ENCODE results near the gene SWT1.

DNA sequence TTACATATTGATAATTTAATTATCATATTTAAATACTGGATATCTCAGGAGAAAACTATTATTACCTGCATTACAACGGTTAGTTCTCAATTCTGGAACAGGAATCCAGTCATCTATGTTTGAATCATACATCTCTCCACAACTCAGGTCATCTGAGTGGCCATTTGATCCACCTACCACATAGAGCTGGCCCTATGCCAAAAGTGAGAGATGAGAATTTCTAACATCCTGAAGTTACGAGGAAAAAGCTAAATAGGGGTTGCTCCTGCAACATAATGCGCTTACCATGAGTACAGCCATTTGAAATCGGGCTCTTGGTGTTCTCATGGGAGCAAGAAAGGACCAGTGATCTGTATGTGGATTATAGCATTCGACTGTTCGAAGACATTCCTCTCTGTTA lies 143.2 kb downstream of the SWT1 start:
- no peak for TF ChIP-seq POLR2A (IDR thresholded peaks at IDR 0.05)
- TF ChIP-seq, protein P1, sequence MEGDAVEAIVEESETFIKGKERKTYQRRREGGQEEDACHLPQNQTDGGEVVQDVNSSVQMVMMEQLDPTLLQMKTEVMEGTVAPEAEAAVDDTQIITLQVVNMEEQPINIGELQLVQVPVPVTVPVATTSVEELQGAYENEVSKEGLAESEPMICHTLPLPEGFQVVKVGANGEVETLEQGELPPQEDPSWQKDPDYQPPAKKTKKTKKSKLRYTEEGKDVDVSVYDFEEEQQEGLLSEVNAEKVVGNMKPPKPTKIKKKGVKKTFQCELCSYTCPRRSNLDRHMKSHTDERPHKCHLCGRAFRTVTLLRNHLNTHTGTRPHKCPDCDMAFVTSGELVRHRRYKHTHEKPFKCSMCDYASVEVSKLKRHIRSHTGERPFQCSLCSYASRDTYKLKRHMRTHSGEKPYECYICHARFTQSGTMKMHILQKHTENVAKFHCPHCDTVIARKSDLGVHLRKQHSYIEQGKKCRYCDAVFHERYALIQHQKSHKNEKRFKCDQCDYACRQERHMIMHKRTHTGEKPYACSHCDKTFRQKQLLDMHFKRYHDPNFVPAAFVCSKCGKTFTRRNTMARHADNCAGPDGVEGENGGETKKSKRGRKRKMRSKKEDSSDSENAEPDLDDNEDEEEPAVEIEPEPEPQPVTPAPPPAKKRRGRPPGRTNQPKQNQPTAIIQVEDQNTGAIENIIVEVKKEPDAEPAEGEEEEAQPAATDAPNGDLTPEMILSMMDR (IDR thresholded peaks at IDR 0.05) = no peak
